HL-60 (cell line): ENCODE measurements around the gene AWAT2. TPM values are rescaled to one million over a fixed set of nuclear protein-coding genes. Genes with fewer than 3 reads are reported as not detected.

Source experiments
- DNase-seq, 2 experiments: peaks; one replicate each; pipeline ENCODE4 v3.0.0-alpha.2; 2010 to 2020; ENCODE audit warnings: low read depth in 1 of 2, low spot score in 1 of 2
- H3K27ac ChIP-seq: fragments of 250-450 bp; sonication (Bioruptor Pico); replicated peaks from 2 replicates; pipeline ENCODE4 v1.5.1; 2020; ENCODE audit warnings: mild to moderate bottlenecking, moderate library complexity
- H3K27me3 ChIP-seq: fragments of 250-450 bp; sonication (Bioruptor Pico); 2 replicates; pipeline ENCODE4 v1.5.1; 2021; ENCODE audit warnings: mild to moderate bottlenecking, moderate library complexity; ENCODE audit not compliant: insufficient read depth, poor library complexity, severe bottlenecking
- H3K4me3 ChIP-seq: replicated peaks from 2 replicates; pipeline ENCODE4 v1.5.1; 2011; ENCODE audit warnings: mild to moderate bottlenecking, control low read depth, low read length; ENCODE audit not compliant: insufficient read depth
- CTCF ChIP-seq: IDR thresholded peaks from one replicate; pipeline ENCODE4 v1.5.1; 2011; ENCODE audit warnings: low read length, control low read depth, inconsistent platforms; ENCODE audit not compliant: insufficient read depth
- GABPA ChIP-seq: IDR thresholded peaks from 2 replicates; pipeline ENCODE4 v1.6.1; 2012; ENCODE audit warnings: low read depth
- POLR2AphosphoS5 ChIP-seq: IDR thresholded peaks from 2 replicates; pipeline ENCODE4 v1.6.1; 2012; ENCODE audit warnings: low read depth
- REST ChIP-seq: IDR thresholded peaks from 2 replicates; pipeline ENCODE4 v1.6.1; 2012; ENCODE audit warnings: low read depth; ENCODE audit not compliant: insufficient replicate concordance
- SPI1 ChIP-seq: IDR thresholded peaks from 2 replicates; pipeline ENCODE4 v1.6.1; 2012; ENCODE audit warnings: low read depth, mild to moderate bottlenecking, borderline replicate concordance
- microRNA-seq: library from miRNA; unstranded; fragments of <30 nt; microRNA quantifications from one replicate; pipeline ENCODE4, GENCODE V29; 2018

Gene AWAT2

GRCh38 chrX:69995362-69996112 lies 54.2 kb downstream of the AWAT2 start:
- TF ChIP-seq CTCF (no peak), SPI1 (no peak), POLR2AphosphoS5 (no peak), GABPA (no peak), REST (no peak)
- H3K27me3 ChIP-seq, result no peaks in the 10 kb centered on the region
- no peak for DNase-seq
- H3K27ac ChIP-seq, result no peak overlapping the region
- H3K4me3 ChIP-seq, result no peak overlapping the region

GRCh38 chrX:69993494-69993893 lies 56.2 kb downstream of the AWAT2 start:
- Histone ChIP-seq H3K27me3 (no peaks in the 10 kb centered on the region), H3K4me3 (no peak overlapping the region), H3K27ac (no peak overlapping the region)
- no peak for DNase-seq
- TF ChIP-seq GABPA (no peak), POLR2AphosphoS5 (no peak), REST (no peak), CTCF (no peak), SPI1 (no peak)

GRCh38 chrX:69991685-69992084 lies 58.1 kb downstream of the AWAT2 start:
- Histone ChIP-seq H3K27ac (no peak overlapping the region), H3K4me3 (no peak overlapping the region), H3K27me3 (no peaks in the 10 kb centered on the region)
- DNase-seq, result no peak
- TF ChIP-seq REST (no peak), SPI1 (no peak), CTCF (no peak), GABPA (no peak), POLR2AphosphoS5 (no peak)

Small RNA genes lying within 50 kb of the gene (microRNA-seq; reads per million reads assigned to microRNA genes)
- gene MIR676, result not detected
